IMR-90 (cell line): ENCODE measurements around the gene TP53I11.

Experiments used
- BHLHE40 ChIP-seq: fragments of 150-350 bp; IDR thresholded peaks from 2 replicates; pipeline ENCODE4 v1.6.1; 2016; ENCODE audit warnings: mild to moderate bottlenecking, low read depth, low read length
- CEBPB ChIP-seq: IDR thresholded peaks from 2 replicates; pipeline ENCODE4 v1.6.1; 2012; ENCODE audit warnings: low read depth, low read length, improper control_type of control experiment
- POLR2A ChIP-seq: IDR thresholded peaks from 2 replicates; pipeline ENCODE4 v1.6.1; 2012; ENCODE audit warnings: mild to moderate bottlenecking, low read depth, low read length
- RAD21 ChIP-seq: IDR thresholded peaks from 2 replicates; pipeline ENCODE4 v1.6.1; 2012; ENCODE audit warnings: low read length, improper control_type of control experiment
- RFX5 ChIP-seq: IDR thresholded peaks from 2 replicates; pipeline ENCODE4 v1.8.0; 2012; ENCODE audit warnings: low read depth, mild to moderate bottlenecking, low read length, moderate library complexity
- TF ChIP-seq, protein P1 (sequence below): conservative IDR thresholded peaks from 2 replicates; pipeline ENCODE4 v1.5.1; 2012; ENCODE audit warnings: mild to moderate bottlenecking, low read depth, low read length, improper control_type of control experiment

DNA sequence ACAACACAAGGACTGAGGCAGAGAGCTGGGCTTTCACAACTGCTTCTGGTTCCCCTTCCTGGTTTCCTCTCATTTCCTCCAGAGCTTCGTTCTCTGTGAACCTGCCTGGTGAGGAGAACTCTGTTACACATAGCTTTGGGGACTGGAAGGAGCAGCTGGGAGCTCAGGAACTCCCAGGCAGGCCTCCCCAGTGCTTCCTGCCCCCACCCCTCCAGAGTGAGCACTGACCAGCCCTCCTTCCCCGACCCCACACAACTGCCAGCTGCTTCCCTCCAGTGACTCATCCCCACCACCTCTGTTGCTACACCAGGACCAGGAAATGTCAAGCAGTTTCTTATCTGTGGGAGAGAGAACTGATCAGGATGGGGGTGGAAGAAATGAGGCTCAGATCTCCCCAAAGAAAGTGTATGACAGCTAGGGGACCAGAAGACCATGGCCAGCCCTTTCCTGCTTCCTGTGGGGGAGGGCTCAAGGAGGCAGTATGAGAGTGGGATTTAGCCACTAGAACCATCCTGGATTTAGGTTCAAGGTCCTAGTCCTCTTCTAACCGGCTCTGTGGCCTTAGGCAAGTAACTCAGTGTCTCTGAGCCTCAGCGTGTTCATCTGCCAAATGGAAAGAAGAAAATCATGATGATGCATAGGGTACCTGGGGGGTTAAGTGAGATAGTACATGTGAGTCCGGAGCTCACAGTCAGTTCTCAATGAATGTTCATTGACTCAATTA, 4.5 kb upstream of the TP53I11 start:
- TF ChIP-seq RFX5, result no peak
- TF ChIP-seq, protein P1, sequence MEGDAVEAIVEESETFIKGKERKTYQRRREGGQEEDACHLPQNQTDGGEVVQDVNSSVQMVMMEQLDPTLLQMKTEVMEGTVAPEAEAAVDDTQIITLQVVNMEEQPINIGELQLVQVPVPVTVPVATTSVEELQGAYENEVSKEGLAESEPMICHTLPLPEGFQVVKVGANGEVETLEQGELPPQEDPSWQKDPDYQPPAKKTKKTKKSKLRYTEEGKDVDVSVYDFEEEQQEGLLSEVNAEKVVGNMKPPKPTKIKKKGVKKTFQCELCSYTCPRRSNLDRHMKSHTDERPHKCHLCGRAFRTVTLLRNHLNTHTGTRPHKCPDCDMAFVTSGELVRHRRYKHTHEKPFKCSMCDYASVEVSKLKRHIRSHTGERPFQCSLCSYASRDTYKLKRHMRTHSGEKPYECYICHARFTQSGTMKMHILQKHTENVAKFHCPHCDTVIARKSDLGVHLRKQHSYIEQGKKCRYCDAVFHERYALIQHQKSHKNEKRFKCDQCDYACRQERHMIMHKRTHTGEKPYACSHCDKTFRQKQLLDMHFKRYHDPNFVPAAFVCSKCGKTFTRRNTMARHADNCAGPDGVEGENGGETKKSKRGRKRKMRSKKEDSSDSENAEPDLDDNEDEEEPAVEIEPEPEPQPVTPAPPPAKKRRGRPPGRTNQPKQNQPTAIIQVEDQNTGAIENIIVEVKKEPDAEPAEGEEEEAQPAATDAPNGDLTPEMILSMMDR, result no peak
- TF ChIP-seq POLR2A, result no peak
- TF ChIP-seq BHLHE40, result no peak; the same call in 1 of the 2 replicates
- TF ChIP-seq CEBPB, result peak; percentile 90
- TF ChIP-seq RAD21, result no peak
